HepG2 (cell line): ENCODE results near the gene KCNB1. TPM values are rescaled to one million over a fixed set of nuclear protein-coding genes. Genes with fewer than 3 reads are reported as not detected.

Source experiments
- CBX2 ChIP-seq, 2 experiments: fragments of 200-600 bp in 1 of 2; sonication (generic); formaldehyde crosslinking in 1 of 2; IDR thresholded peaks; 2 replicates each; pipeline versions ENCODE4 v1.7.0 to v1.8.1; 2018 to 2022; ENCODE audit warnings: low read depth in 2 of 2, low read length in 1 of 2, mild to moderate bottlenecking in 1 of 2, missing genetic modification reagents in 1 of 2
- CENPX ChIP-seq: sonication (generic); formaldehyde crosslinking; IDR thresholded peaks from 2 replicates; pipeline ENCODE4 v1.9.0; 2021; ENCODE audit warnings: mild to moderate bottlenecking, missing genetic modification reagents, moderate library complexity
- CHD2 ChIP-seq: IDR thresholded peaks from 2 replicates; pipeline ENCODE4 v1.6.1; 2011; ENCODE audit warnings: low read depth, low read length, improper control_type of control experiment
- GABPA ChIP-seq, 2 experiments: IDR thresholded peaks; 2 replicates each; pipeline ENCODE4 v1.6.1; 2011 to 2016; ENCODE audit warnings: low read depth in 2 of 2, low read length in 1 of 2, missing biosample characterization in 1 of 2, missing genetic modification characterization in 1 of 2
- HCFC1 ChIP-seq: fragments of 150-350 bp; IDR thresholded peaks from 2 replicates; pipeline ENCODE4 v1.6.1; 2014; ENCODE audit warnings: low read depth, low read length
- KDM5A ChIP-seq: fragments of 200-600 bp; sonication (generic); IDR thresholded peaks from 2 replicates; pipeline ENCODE4 v1.7.0; 2018; ENCODE audit warnings: antibody characterized with exemption, mild to moderate bottlenecking, low read length, borderline replicate concordance
- KLF13 ChIP-seq: sonication (generic); formaldehyde crosslinking; IDR thresholded peaks from 2 replicates; pipeline ENCODE4 v1.4.0; 2020; ENCODE audit warnings: mild to moderate bottlenecking, missing genetic modification reagents
- MAZ ChIP-seq, 2 experiments: sonication (generic) in 1 of 2; formaldehyde crosslinking in 1 of 2; IDR thresholded peaks; 2 replicates each; pipeline versions ENCODE4 v1.5.0 to v1.6.1; 2012 to 2020; ENCODE audit warnings: low read depth in 2 of 2, mild to moderate bottlenecking in 2 of 2, borderline replicate concordance in 1 of 2, improper control_type of control experiment in 1 of 2, low read length in 1 of 2, missing genetic modification reagents in 1 of 2, moderate library complexity in 1 of 2
- MIER2 ChIP-seq: IDR thresholded peaks from 2 replicates; pipeline ENCODE4 v1.6.1; 2016; ENCODE audit warnings: missing biosample characterization, missing genetic modification reagents
- NR2F1 ChIP-seq, 2 experiments: fragments of 450-650 bp in 1 of 2; formaldehyde crosslinking in 1 of 2; IDR thresholded peaks; 2 replicates each; pipeline versions ENCODE4 v1.5.0 to v1.6.1; 2016 to 2020; ENCODE audit warnings: mild to moderate bottlenecking in 1 of 2, missing compliant biosample characterization in 1 of 2, missing genetic modification reagents in 1 of 2, moderate library complexity in 1 of 2
- POGZ ChIP-seq: sonication (generic); formaldehyde crosslinking; IDR thresholded peaks from 2 replicates; pipeline ENCODE4 v1.4.0; 2020; ENCODE audit warnings: mild to moderate bottlenecking, missing genetic modification reagents
- RARG ChIP-seq: sonication (generic); formaldehyde crosslinking; IDR thresholded peaks from 2 replicates; pipeline ENCODE4 v1.4.0; 2020; ENCODE audit warnings: low read depth, mild to moderate bottlenecking, missing genetic modification reagents
- RFX1 ChIP-seq: fragments of 450-650 bp; IDR thresholded peaks from 2 replicates; pipeline ENCODE4 v1.6.1; 2017
- RXRB ChIP-seq: IDR thresholded peaks from 2 replicates; pipeline ENCODE4 v1.6.1; 2016; ENCODE audit warnings: borderline replicate concordance, missing genetic modification reagents, missing compliant biosample characterization
- SETDB1 ChIP-seq: sonication (generic); formaldehyde crosslinking; IDR thresholded peaks from 2 replicates; pipeline ENCODE4 v1.5.1; 2020; ENCODE audit warnings: missing genetic modification reagents, mild to moderate bottlenecking, borderline replicate concordance
- TBL1XR1 ChIP-seq: fragments of 150-350 bp; IDR thresholded peaks from 2 replicates; pipeline ENCODE4 v1.6.1; 2014; ENCODE audit warnings: borderline replicate concordance, low read length; ENCODE audit not compliant: partially characterized antibody
- TMF1 ChIP-seq: sonication (generic); formaldehyde crosslinking; IDR thresholded peaks from 2 replicates; pipeline ENCODE4 v1.8.1; 2022; ENCODE audit warnings: low read depth, missing genetic modification reagents
- ZFAT ChIP-seq: sonication (generic); formaldehyde crosslinking; conservative IDR thresholded peaks from 2 replicates; pipeline ENCODE4 v1.8.1; 2023; ENCODE audit warnings: missing genetic modification reagents, inconsistent platforms
- ZGPAT ChIP-seq: IDR thresholded peaks from 2 replicates; pipeline ENCODE4 v1.6.1; 2016; ENCODE audit warnings: mild to moderate bottlenecking
- ZNF282 ChIP-seq: fragments of 450-650 bp; IDR thresholded peaks from 2 replicates; pipeline ENCODE4 v1.6.1; 2018; ENCODE audit not compliant: partially characterized antibody
- ZNF713 ChIP-seq: sonication (generic); formaldehyde crosslinking; IDR thresholded peaks from 2 replicates; pipeline ENCODE4 v1.4.0; 2020; ENCODE audit warnings: mild to moderate bottlenecking, missing genetic modification reagents
- ZSCAN21 ChIP-seq: sonication (generic); formaldehyde crosslinking; IDR thresholded peaks from 2 replicates; pipeline ENCODE4 v1.8.0; 2022; ENCODE audit warnings: mild to moderate bottlenecking, missing genetic modification reagents, moderate library complexity, borderline replicate concordance
- ZZZ3 ChIP-seq: sonication (generic); formaldehyde crosslinking; IDR thresholded peaks from 2 replicates; pipeline ENCODE4 v1.4.0; 2020; ENCODE audit warnings: missing genetic modification reagents, mild to moderate bottlenecking, borderline replicate concordance
- polyA plus RNA-seq, 8 experiments: library from polyadenylated mRNA; depleted of rRNA in 3 of 8; stranded (reverse) in 7 of 8; unstranded in 1 of 8; fragments of >200 nt; fragmentation: Illumina TruSeq in 4 of 8; extraction: Trizol in 4 of 8; gene quantifications; 2 replicates each; pipeline versions ENCODE4 v1.2.1 to v1.2.3, GENCODE V29; 2011 to 2016; ENCODE audit warnings: low read depth in 4 of 8, missing spikeins in 1 of 8, mixed read lengths in 1 of 8; ENCODE audit not compliant: insufficient read depth in 1 of 8
- total RNA-seq, 5 experiments: library from RNA; depleted of rRNA; stranded (reverse); fragments of >200 nt; fragmentation: Illumina TruSeq; extraction: Trizol; gene quantifications; 2 replicates each; pipeline ENCODE4 v1.2.3, GENCODE V29; 2016; ENCODE audit warnings: low read depth in 1 of 5
- TF ChIP-seq, protein P1 (sequence below): sonication (generic); formaldehyde crosslinking; IDR thresholded peaks from 2 replicates; pipeline ENCODE4 v1.5.1; 2020; ENCODE audit warnings: mild to moderate bottlenecking, moderate library complexity, missing genetic modification reagents
- TF ChIP-seq, protein P2 (sequence below): sonication (generic); formaldehyde crosslinking; IDR thresholded peaks from 2 replicates; pipeline ENCODE4 v1.5.0; 2020; ENCODE audit warnings: missing genetic modification reagents

The KCNB1 gene
- total and polyA plus RNA-seq, 2 of the 13 experiments (the other 11 are each of a cell fraction or from before 2014, with no cell fraction given) = 0.02 TPM; not detected in 1

DNA sequence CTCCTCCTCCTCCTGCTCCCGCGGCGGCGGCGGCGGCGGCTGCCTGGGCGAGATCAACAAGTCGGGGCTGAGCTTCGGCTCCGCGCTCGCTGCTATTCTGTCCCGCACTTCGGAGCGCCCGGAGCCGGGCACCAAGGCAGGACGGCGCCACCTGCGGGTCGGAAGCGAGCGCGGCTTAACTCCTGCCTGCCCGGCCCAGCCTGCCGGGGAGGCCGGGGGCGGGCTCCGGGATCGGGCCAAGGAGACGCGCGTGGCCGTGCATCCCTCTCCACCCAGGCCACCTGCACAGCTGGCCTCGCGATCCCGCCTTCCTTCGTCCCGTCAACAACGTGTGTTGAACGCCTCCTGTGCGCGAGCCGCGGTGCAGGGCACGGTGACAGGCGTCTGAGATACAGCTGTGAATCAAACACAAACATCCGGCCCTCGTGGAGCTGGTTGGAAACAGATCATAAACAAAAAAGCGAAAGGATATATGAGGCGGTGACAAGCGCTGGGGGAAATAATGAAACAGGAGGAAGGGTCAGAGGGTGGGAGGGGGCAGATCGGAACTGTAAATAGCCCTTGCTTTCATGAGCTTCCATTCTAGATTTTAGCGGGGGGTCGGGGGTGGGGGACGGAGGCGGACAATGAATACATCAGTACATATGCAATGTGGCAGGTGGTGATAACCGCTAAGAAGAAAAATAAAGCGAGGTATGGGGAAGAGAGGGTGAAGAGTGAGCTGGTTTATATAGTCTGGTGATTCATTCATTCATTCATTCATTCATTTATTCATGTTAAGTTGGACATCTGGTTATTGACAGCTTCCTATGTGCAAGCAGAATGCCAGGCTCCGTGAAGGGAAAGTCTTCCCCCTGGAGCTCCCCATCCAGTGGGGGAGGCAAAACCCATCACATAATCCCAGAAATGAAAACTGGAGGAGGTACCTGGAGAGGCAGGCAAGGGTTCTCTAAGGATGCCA lies 2.0 kb upstream of the KCNB1 start (continued):
- TF ChIP-seq ZFAT (CRISPR knock-in tag) (no peak), CHD2 (no peak), RFX1 (no peak), RXRB (CRISPR knock-in tag) (peak; percentile 43; the same call in 1 of the 2 replicates), NR2F1 (CRISPR knock-in tag; IDR thresholded peaks at IDR 0.05) (no peak), ZZZ3 (CRISPR knock-in tag) (peak; percentile 69; the same call in 1 of the 2 replicates), ZSCAN21 (CRISPR knock-in tag) (no peak), MIER2 (CRISPR knock-in tag) (peak; percentile 95), CENPX (CRISPR knock-in tag) (no peak), KDM5A (no peak), TBL1XR1 (peak; percentile 14), RARG (no peak), ZGPAT (CRISPR knock-in tag) (peak; percentile 83; the same call in 1 of the 2 replicates), MAZ (IDR thresholded peaks at IDR 0.05; ENCODE audit: borderline replicate concordance, low read depth, low read length) (peak; percentile 44; the same call in 1 of the 2 replicates), MAZ (CRISPR knock-in tag; IDR thresholded peaks at IDR 0.05; ENCODE audit: low read depth) (peak; percentile 53), HCFC1 (0 out of 2 replicates have a peak, but pooled peaks have one; percentile 20), GABPA (IDR thresholded peaks at IDR 0.05; ENCODE audit: low read depth, low read length) (no peak), GABPA (CRISPR knock-in tag; IDR thresholded peaks at IDR 0.05; ENCODE audit: low read depth) (no peak), KLF13 (CRISPR knock-in tag) (peak; percentile 90; the same call in 1 of the 2 replicates), ZNF713 (CRISPR knock-in tag) (0 out of 2 replicates have a peak, but pooled peaks have one; percentile 24), POGZ (no peak), TMF1 (CRISPR knock-in tag) (peak; percentile 52; the same call in 1 of the 2 replicates), ZNF282 (no peak), CBX2 (IDR thresholded peaks at IDR 0.05; ENCODE audit: low read depth, low read length) (no peak), CBX2 (CRISPR knock-in tag; IDR thresholded peaks at IDR 0.05; ENCODE audit: low read depth) (no peak), SETDB1 (CRISPR knock-in tag) (no peak)
- TF ChIP-seq, protein P1, sequence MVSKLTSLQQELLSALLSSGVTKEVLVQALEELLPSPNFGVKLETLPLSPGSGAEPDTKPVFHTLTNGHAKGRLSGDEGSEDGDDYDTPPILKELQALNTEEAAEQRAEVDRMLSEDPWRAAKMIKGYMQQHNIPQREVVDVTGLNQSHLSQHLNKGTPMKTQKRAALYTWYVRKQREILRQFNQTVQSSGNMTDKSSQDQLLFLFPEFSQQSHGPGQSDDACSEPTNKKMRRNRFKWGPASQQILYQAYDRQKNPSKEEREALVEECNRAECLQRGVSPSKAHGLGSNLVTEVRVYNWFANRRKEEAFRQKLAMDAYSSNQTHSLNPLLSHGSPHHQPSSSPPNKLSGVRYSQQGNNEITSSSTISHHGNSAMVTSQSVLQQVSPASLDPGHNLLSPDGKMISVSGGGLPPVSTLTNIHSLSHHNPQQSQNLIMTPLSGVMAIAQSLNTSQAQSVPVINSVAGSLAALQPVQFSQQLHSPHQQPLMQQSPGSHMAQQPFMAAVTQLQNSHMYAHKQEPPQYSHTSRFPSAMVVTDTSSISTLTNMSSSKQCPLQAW (CRISPR knock-in tag) = peak; percentile 76
- TF ChIP-seq, protein P2, sequence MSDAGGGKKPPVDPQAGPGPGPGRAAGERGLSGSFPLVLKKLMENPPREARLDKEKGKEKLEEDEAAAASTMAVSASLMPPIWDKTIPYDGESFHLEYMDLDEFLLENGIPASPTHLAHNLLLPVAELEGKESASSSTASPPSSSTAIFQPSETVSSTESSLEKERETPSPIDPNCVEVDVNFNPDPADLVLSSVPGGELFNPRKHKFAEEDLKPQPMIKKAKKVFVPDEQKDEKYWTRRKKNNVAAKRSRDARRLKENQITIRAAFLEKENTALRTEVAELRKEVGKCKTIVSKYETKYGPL (CRISPR knock-in tag) = no peak
